GM12891 (cell line): ENCODE data around the gene ANKH.

Experiments
- POLR2AphosphoS5 ChIP-seq: IDR thresholded peaks from 2 replicates; pipeline ENCODE4 v1.6.1; 2011; ENCODE audit warnings: low read depth, low read length, control low read depth
- TAF1 ChIP-seq: IDR thresholded peaks from 2 replicates; pipeline ENCODE4 v1.6.1; 2011; ENCODE audit warnings: low read depth, low read length, control low read depth

- TF ChIP-seq TAF1 (no peak), POLR2AphosphoS5 (no peak)
These were observed 36.6 kb upstream of the ANKH start for GRCh38 chr5:14908172-14908571.
